Osteoblast (primary cell): Measurements from ENCODE around the gene RHBG. TPM values are rescaled to one million over a fixed set of nuclear protein-coding genes. Genes with fewer than 3 reads are reported as not detected.

Experiments used
- DNase-seq: peaks from one replicate; pipeline ENCODE4 v3.0.0; 2011; ENCODE audit warnings: low spot score, mixed read lengths; ENCODE audit not compliant: insufficient read length; ENCODE audit errors: missing footprints
- H2AFZ ChIP-seq: 2 replicates; pipeline ENCODE4 v1.6.0; 2011; ENCODE audit warnings: mild to moderate bottlenecking, low read length
- H3K27ac ChIP-seq: 2 replicates; pipeline ENCODE4 v1.5.1; 2011; ENCODE audit warnings: mild to moderate bottlenecking, low read depth, low read length, moderate library complexity
- H3K27me3 ChIP-seq: 2 replicates; pipeline ENCODE4 v1.6.0; 2012; ENCODE audit warnings: mild to moderate bottlenecking, control low read depth, inconsistent platforms, low read length, moderate library complexity; ENCODE audit not compliant: insufficient read depth
- H3K36me3 ChIP-seq: 2 replicates; pipeline ENCODE4 v1.5.1; 2011; ENCODE audit warnings: mild to moderate bottlenecking, low read length, control low read depth, moderate library complexity; ENCODE audit not compliant: insufficient read depth
- H3K4me1 ChIP-seq: 2 replicates; pipeline ENCODE4 v1.5.1; 2011; ENCODE audit warnings: mild to moderate bottlenecking, low read length, control low read depth, moderate library complexity; ENCODE audit not compliant: insufficient read depth
- H3K4me2 ChIP-seq: 2 replicates; pipeline ENCODE4 v1.6.0; 2011; ENCODE audit warnings: mild to moderate bottlenecking, low read length; ENCODE audit not compliant: insufficient read depth
- H3K4me3 ChIP-seq: fragments of 200-600 bp; sonication (generic); 3 replicates; pipeline ENCODE4 v1.5.1; 2012; ENCODE audit warnings: mild to moderate bottlenecking, low read length, inconsistent platforms; ENCODE audit not compliant: insufficient read depth
- H3K79me2 ChIP-seq: 2 replicates; pipeline ENCODE4 v1.6.0; 2012; ENCODE audit warnings: mild to moderate bottlenecking, low read length, control low read depth, inconsistent platforms; ENCODE audit not compliant: insufficient read depth
- H3K9me3 ChIP-seq: 2 replicates; pipeline ENCODE4 v1.5.1; 2011; ENCODE audit warnings: low read depth, low read length, control low read depth
- H4K20me1 ChIP-seq: 2 replicates; pipeline ENCODE4 v1.6.0; 2012; ENCODE audit warnings: mild to moderate bottlenecking, low read length, control low read depth; ENCODE audit not compliant: insufficient read depth
- CTCF ChIP-seq: IDR thresholded peaks from 2 replicates; pipeline ENCODE4 v1.5.1; 2011; ENCODE audit warnings: mild to moderate bottlenecking, low read depth, low read length, moderate library complexity; ENCODE audit errors: extremely low read depth
- total RNA-seq: library from RNA; depleted of rRNA; stranded (reverse); fragments of >200 nt; gene quantifications from 2 replicates; pipeline ENCODE4 v1.2.3, GENCODE V29; 2012

Gene RHBG
- total RNA-seq, 1 donor = not detected

- no peak overlapping the region for H3K4me2 ChIP-seq
- no peak overlapping the region for H3K4me3 ChIP-seq
- H3K27ac ChIP-seq = no peak overlapping the region
- no peaks in the 10 kb centered on the region for H3K9me3 ChIP-seq
- H3K27me3 ChIP-seq = peaks cover 56% of the 10 kb centered on the region
- no peaks in the 10 kb centered on the region for H4K20me1 ChIP-seq
- H2AFZ ChIP-seq = no peak overlapping the region
- no peak for TF ChIP-seq CTCF
- no peaks in the 10 kb centered on the region for H3K36me3 ChIP-seq
- H3K4me1 ChIP-seq = no peaks in the 10 kb centered on the region
- no peak for DNase-seq
- H3K79me2 ChIP-seq = no peaks in the 10 kb centered on the region
Measured at GRCh38 chr1:156405670-156406069, 36.7 kb downstream of the RHBG start.

GRCh38 chr1:156406251-156406650, 37.2 kb downstream of the RHBG start:
- H2AFZ ChIP-seq = no peak overlapping the region
- H3K79me2 ChIP-seq = no peaks in the 10 kb centered on the region
- no peak for TF ChIP-seq CTCF
- no peak overlapping the region for H3K4me2 ChIP-seq
- H4K20me1 ChIP-seq = no peaks in the 10 kb centered on the region
- peaks cover 61% of the 10 kb centered on the region for H3K27me3 ChIP-seq
- no peak overlapping the region for H3K4me3 ChIP-seq
- H3K9me3 ChIP-seq = no peaks in the 10 kb centered on the region
- no peaks in the 10 kb centered on the region for H3K4me1 ChIP-seq
- DNase-seq = no peak
- H3K36me3 ChIP-seq = no peaks in the 10 kb centered on the region
- no peak overlapping the region for H3K27ac ChIP-seq

- H4K20me1 ChIP-seq = no peaks in the 10 kb centered on the region
- H3K4me3 ChIP-seq = no peak overlapping the region
- no peak for DNase-seq
- no peaks in the 10 kb centered on the region for H3K4me1 ChIP-seq
- H2AFZ ChIP-seq = no peak overlapping the region
- no peak overlapping the region for H3K4me2 ChIP-seq
- H3K27me3 ChIP-seq = peaks cover 66% of the 10 kb centered on the region
- H3K27ac ChIP-seq = no peak overlapping the region
- H3K36me3 ChIP-seq = no peaks in the 10 kb centered on the region
- no peaks in the 10 kb centered on the region for H3K79me2 ChIP-seq
- no peaks in the 10 kb centered on the region for H3K9me3 ChIP-seq
- TF ChIP-seq CTCF = no peak
Measured at GRCh38 chr1:156407344-156407743, 38.3 kb downstream of the RHBG start.

GRCh38 chr1:156407760-156408159, 38.7 kb downstream of the RHBG start:
- H2AFZ ChIP-seq = no peak overlapping the region
- no peaks in the 10 kb centered on the region for H3K36me3 ChIP-seq
- H3K9me3 ChIP-seq = no peaks in the 10 kb centered on the region
- no peaks in the 10 kb centered on the region for H4K20me1 ChIP-seq
- TF ChIP-seq CTCF = no peak
- H3K27me3 ChIP-seq = peaks cover 64% of the 10 kb centered on the region
- no peak overlapping the region for H3K4me2 ChIP-seq
- H3K4me3 ChIP-seq = no peak overlapping the region
- H3K79me2 ChIP-seq = no peaks in the 10 kb centered on the region
- no peak overlapping the region for H3K27ac ChIP-seq
- DNase-seq = no peak
- no peaks in the 10 kb centered on the region for H3K4me1 ChIP-seq
